HG03460 (cell line): Measurements from ENCODE around the gene OR4L1.
A peak's percentile ranks its signal among the peaks of the same experiment; 100 is the strongest.
"Not testable (repeated sequence)": the region's sequence is repeated elsewhere in the genome, so short reads cannot be mapped to it uniquely, and the experiment has no call there.

ENCODE experiments used
- ATAC-seq: cut with Tn5 transposase; IDR thresholded peaks from one replicate; pipeline ENCODE4 v1.9.1; 2021; ENCODE audit not compliant: unreplicated experiment

The OR4L1 gene, protein sequence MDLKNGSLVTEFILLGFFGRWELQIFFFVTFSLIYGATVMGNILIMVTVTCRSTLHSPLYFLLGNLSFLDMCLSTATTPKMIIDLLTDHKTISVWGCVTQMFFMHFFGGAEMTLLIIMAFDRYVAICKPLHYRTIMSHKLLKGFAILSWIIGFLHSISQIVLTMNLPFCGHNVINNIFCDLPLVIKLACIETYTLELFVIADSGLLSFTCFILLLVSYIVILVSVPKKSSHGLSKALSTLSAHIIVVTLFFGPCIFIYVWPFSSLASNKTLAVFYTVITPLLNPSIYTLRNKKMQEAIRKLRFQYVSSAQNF

GRCh38 chr14:20059745-20060144, at the start of gene OR4L1:
Gene OR4L1, plus strand, starts transcription at chr14:20060045. Its CDS starts 0 bp downstream, at chr14:20060045.
- no peak for ATAC-seq

DNA sequence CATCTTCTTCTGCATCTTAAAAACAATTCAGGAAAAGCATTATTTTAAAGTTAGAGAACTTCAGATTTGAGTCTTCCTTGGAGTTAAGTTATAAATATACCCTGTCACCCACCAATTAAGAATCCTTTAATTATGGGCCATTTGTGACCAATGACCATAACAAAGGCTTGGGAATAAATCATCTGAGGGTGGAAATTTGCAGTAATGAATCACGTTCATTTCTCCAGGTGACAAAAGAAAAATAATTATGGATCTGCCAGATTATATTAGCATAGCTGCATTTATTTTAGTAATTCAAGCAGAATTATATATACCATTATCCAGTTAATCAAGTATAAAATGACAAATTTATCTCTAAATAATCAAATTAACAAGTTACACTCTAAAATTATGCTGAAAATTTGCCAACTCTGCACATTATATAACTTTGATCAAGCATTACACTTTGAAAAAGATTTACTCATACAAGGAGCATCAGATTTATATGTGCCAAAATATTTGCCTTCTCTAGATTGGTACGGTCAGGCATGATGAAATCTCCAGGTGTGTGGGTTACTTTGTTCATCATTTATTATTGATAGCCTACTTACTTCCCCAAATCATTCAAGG, 40.5 kb upstream of the OR4L1 start, which contains the start of gene OR4K14:
Gene OR4K14 (minus strand): TSS at position 51 of the 609 bp plus-strand sequence. CDS start 4,114 bp downstream, outside the sequence.
- no peak for ATAC-seq

GRCh38 chr14:20031058-20031457, 28.8 kb upstream of the OR4L1 start:
- no peak for ATAC-seq

DNA sequence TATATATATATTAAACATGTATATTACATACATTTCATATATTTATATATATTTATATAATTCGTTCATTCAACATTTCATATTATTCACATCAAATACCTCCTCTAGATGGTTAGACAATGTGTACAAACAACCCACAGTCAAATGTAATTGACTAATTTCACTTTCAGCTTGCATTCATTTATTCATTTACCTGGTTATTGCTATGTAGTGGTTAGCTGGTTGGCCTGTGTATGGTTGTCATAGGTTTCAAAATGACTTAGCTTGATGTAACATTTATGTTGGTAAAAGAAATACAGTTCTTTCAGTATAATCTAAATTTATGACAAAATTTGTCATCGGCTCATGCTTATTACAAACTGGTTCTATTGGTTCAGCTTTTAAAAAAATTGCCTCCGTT, 24.4 kb upstream of the OR4L1 start:
- peak; percentile 50 for ATAC-seq

DNA sequence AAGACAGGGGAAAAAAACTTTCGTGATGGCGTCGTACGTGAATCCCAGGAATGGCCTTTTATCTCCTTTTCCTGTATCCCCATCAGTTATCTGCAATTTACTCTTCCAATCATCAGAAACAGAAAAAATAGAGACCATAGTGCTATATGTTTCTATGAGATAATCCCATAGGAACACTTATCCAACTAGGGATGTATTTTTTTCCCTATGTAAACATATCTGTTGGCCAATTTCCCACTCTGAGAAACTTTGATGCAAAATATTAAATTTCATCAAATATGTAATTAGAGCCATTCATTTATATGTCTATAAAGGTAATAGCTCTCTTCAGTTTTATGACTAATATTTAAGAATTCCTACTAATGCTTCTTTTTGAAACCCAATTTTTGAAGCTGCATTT, 23.9 kb upstream of the OR4L1 start, which contains the start of gene OR4K13:
Gene OR4K13 (minus strand): TSS at position 101 of the 400 bp plus-strand sequence. CDS start 1,280 bp downstream, outside the sequence.
- ATAC-seq, result no peak

DNA sequence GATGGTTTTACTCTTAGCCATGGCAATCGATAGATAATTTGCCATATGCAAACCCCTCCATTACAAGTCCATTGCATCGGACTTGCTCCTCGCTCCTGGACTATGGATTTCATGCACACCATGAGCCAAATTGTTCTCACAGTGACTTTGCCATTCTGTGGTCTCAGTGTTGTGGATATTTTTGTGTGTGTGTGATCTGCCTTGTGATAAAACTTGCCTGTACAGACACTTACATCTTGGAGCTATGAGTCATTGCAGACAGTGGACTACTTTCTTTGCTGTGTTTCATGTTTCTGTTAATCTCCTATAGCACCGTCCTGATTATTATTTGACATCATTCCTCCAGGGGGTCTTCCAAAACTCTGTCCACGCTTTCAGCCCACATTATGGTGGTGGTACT, 15.6 kb upstream of the OR4L1 start:
- no peak for ATAC-seq

DNA sequence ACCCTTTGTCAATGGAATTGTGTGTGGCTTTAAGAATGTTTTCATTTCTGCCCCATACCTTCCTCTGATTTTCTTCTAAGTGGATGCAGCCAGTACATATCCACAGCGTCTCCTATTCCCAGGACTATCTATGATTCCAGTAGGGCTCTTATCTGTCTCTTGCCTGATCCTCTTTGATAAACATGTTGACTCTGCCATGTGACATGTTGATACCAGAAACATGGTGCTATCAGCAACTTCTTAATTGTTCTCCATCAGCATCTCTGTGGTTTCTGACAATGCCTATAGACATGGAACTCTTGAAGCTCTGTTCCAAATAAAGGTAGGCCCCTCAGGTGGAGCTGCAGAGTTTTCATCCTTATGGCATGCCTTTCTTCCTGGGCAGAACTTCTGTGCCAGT, 11.6 kb upstream of the OR4L1 start:
- ATAC-seq, result no peak

DNA sequence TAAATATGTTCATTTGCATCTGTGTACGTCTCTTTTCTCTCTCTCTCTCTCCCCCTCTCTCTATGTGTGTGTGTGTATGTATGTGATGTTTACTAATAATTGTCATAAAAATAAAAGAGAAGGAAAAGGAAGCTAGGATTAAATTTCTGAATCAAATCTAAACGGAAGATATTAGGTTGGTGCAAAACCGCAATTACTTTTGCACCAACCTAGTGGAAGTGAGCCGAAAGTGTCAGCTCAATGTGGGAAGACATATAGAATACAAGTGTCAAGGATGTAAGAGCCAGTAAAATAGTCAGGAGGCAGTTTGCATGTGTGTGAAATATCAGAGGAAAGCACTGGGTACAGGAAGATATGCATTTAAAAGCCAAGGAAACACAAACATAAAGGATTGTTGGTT, 32.2 kb downstream of the OR4L1 start:
- ATAC-seq, result no peak

- ATAC-seq, result no peak
Measured at GRCh38 chr14:20093442-20093841, 33.6 kb downstream of the OR4L1 start.

- not testable (repeated sequence) for ATAC-seq
Measured at GRCh38 chr14:20098926-20099770, 39.3 kb downstream of the OR4L1 start.

DNA sequence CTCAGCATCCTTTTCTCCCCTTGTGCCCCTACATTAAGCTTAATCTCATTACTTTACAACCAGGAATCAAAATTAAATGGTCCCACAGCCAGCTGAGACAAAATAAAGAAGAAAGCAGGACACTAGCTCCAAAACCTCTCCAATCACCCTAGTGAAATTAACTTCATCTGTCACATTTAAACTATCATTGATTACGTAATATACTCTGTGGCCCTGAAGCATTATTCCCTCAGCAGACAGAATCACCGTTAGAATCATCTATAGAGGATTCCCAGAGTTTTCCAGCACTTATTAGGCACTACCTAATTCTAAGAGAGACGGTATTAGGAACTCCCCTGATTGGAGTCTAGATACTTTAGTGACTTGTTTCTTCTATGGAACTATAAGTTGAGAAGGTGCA, 50.6 kb downstream of the OR4L1 start, which contains the start of gene OR4K17:
Gene OR4K17 (plus strand): TSS at position 302 of the 400 bp plus-strand sequence. CDS start 6,761 bp downstream, outside the sequence.
- no peak for ATAC-seq
